Activated CD8-positive, alpha-beta memory T cell treated with anti-CD3 and anti-CD28 coated beads, Interleukin-2, amount 10 ng/mL, durations not matched to agents 7 days and 5 days (primary cell): ENCODE measurements around the gene YTHDC1. TPM values are rescaled to one million over a fixed set of nuclear protein-coding genes. Genes with fewer than 3 reads are reported as not detected.
A peak's percentile ranks its signal among the peaks of the same experiment; 100 is the strongest.

Experiments used
- ATAC-seq: fragments of 150-1000 bp; cut with Tn5 transposase; one replicate; pipeline ENCODE4 v1.10.0; 2021; ENCODE audit warnings: moderate library complexity
- CTCF ChIA-PET: fragments of 350-600 bp; sonication (Branson Sonifier 250); formaldehyde crosslinking; loops from one replicate; lab custom pipeline; 2021; ENCODE audit warnings: antibody characterized with exemption; lab: Charles Lee
- DNase-seq: peaks from one replicate; pipeline ENCODE4 v3.0.0-alpha.2; 2020
- H3K27ac Mint-ChIP-seq: one replicate; pipeline ENCODE4 v1.8.0; 2021; ENCODE audit warnings: mild to moderate bottlenecking, mixed read lengths
- H3K27me3 Mint-ChIP-seq: one replicate; pipeline ENCODE4 v1.8.0; 2021; ENCODE audit warnings: mixed read lengths
- H3K36me3 Mint-ChIP-seq: one replicate; pipeline ENCODE4 v1.8.0; 2021; ENCODE audit warnings: mild to moderate bottlenecking, mixed read lengths
- H3K4me1 Mint-ChIP-seq: one replicate; pipeline ENCODE4 v1.8.0; 2021; ENCODE audit warnings: mixed read lengths
- H3K4me3 Mint-ChIP-seq: one replicate; pipeline ENCODE4 v1.8.0; 2021; ENCODE audit warnings: mild to moderate bottlenecking, moderate library complexity, mixed read lengths
- H3K9me3 Mint-ChIP-seq: one replicate; pipeline ENCODE4 v1.8.0; 2022; ENCODE audit warnings: low read depth, mixed read lengths
- total RNA-seq, 2 experiments: library from RNA; stranded (reverse); gene quantifications; one replicate each; pipeline ENCODE4 v1.2.3, GENCODE V29; 2021

YTHDC1 gene
- total RNA-seq, 2 experiments from 2014 or later = 70.7 to 76.6 TPM

DNA sequence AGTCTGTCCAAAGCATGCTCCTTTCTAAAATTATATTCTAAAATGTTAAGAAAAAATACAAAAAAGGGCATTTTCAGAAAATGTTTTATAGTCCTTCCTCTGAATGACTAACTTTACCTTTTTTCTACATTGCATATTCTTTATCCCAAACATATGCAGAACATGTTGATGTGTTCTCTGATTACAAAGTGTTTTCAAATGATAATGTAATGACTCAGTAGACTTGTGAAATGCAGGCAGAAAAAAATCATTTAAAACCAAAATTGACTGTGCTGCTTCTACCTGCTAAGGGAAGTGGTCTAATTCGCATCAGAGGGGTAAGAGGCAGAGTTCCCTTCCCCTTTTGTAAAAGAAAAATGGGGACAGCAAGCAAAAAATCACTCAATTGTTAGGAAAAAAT is 22.7 kb upstream of the YTHDC1 start:
- H3K9me3 Mint-ChIP-seq = no peaks in the 10 kb centered on the region
- H3K36me3 Mint-ChIP-seq = no peaks in the 10 kb centered on the region
- no peaks in the 10 kb centered on the region for H3K27me3 Mint-ChIP-seq
- ATAC-seq (no peak), DNase-seq (no peak)
- no peak overlapping the region for H3K4me3 Mint-ChIP-seq
- CTCF ChIA-PET = no interaction called here
- peaks cover 28% of the 10 kb centered on the region for H3K4me1 Mint-ChIP-seq
- H3K27ac Mint-ChIP-seq = no peak overlapping the region

DNA sequence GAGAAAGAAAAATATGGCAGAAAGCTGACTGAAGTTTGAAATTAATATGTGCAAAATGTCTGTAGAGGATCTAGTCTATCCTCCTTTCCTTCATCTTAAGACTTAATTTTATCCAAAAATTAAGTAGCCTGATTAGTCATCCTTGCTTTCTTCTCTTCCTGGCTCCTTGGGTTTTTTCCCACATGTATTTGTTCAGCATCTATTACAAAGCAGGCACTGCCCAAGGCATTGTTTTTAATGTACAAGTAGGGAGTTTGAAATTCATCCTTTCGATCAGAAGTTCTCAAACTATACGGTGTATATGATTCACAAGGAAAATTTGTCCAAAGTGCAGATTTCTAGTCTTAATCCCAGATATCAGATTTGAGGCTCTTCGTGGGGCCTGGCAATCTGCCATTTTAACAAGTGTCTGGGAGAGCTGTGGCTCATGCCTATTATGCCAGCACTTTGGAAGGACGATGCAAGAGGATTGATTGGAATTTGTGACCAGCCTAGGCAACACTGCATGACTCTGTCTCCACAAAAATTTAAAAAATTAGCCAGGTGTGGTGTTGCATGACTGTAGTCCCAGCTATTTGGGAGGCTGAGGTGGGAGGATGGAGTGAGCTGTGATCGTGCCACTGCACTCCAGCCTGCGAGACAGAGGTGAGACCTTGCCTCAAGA is 19.4 kb upstream of the YTHDC1 start:
- Mint-ChIP-seq H3K4me3 (no peak overlapping the region), H3K4me1 (peaks cover 21% of the 10 kb centered on the region), H3K27me3 (peaks cover 3% of the 10 kb centered on the region), H3K9me3 (peaks cover 3% of the 10 kb centered on the region), H3K27ac (no peak overlapping the region), H3K36me3 (peaks cover 1% of the 10 kb centered on the region)
- CTCF ChIA-PET = no interaction called here
- ATAC-seq = no peak
- DNase-seq = no peak

DNA sequence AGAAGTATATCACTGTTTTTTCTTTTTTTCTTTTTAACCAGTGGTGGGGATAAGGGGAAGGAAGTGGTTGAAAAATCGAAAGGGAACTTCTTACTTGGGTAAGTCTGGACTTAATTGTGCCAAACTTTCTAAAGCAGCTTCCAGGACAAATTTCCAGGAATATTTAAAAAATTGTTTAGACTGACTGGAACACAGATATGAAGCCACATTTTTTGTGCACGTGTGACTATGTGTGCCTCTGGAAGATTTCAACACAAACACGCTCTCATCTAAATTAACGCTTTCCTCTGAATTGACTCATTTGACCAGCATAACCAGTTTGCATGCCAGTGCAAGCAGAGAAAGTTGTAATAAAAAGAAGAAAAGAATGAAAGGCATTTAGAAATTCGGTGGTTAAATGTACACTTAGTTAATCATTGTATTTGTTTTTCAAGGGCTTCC is 18.8 kb upstream of the YTHDC1 start:
- H3K4me3 Mint-ChIP-seq = no peak overlapping the region
- H3K9me3 Mint-ChIP-seq = peaks cover 3% of the 10 kb centered on the region
- H3K36me3 Mint-ChIP-seq = peaks cover 1% of the 10 kb centered on the region
- H3K27me3 Mint-ChIP-seq = peaks cover 3% of the 10 kb centered on the region
- H3K4me1 Mint-ChIP-seq = peaks cover 21% of the 10 kb centered on the region
- no peak for ATAC-seq
- H3K27ac Mint-ChIP-seq = no peak overlapping the region
- CTCF ChIA-PET = interaction anchor here (0.6 to 0.8 kb wide), 2 partner anchors 12 to 24 kb away, joined by 3 read pairs; no protein-coding TSS in a partner anchor
- DNase-seq = no peak

DNA sequence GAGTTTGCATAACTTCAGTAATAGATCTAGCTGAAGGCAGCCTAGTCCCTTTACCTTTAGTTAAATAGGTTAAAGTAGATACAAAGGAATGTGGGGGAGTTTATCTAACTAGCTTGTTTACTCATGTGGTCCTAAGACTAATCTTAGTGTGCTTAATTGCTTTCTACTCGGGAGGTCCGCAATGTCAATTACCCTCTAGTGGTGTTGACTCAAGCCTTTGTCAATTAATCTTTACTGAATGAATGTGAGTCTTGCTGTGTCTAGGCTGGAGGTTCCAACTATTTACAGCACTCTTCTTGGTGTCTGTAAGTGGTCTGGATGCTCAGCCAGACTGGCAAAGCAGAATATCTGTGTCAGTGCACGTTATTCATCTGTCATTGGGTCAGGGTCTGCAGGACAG is 17.9 kb upstream of the YTHDC1 start:
- Mint-ChIP-seq H3K9me3 (peaks cover 3% of the 10 kb centered on the region), H3K4me1 (peaks cover 12% of the 10 kb centered on the region), H3K27me3 (peaks cover 3% of the 10 kb centered on the region), H3K4me3 (no peak overlapping the region), H3K36me3 (peaks cover 1% of the 10 kb centered on the region), H3K27ac (no peak overlapping the region)
- ATAC-seq = no peak
- DNase-seq = no peak
- CTCF ChIA-PET = interaction anchor here (0.8 kb wide), 1 partner anchor 24 kb away, joined by 3 read pairs; no protein-coding TSS in a partner anchor

DNA sequence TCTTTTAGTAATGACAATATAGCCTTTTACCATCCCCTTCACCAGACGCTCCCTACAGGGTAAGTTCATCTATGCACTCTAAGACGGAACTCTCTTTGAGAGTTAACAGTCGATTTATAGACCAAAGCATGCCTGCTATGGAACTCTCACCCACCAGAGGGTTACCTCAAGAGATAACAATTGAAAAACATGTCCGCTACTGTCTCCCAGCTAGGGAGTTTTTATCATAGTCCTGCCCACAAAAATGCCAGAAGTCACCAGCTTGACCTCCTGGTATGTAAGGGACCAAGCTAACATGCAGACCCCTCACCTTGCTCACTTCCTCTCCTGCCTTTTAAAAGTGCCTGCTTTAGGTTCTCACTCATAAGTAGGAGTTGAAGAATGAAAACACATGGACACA is 16.7 kb upstream of the YTHDC1 start:
- ATAC-seq = no peak
- CTCF ChIA-PET = no interaction called here
- peaks cover 9% of the 10 kb centered on the region for H3K4me1 Mint-ChIP-seq
- H3K36me3 Mint-ChIP-seq = peaks cover 1% of the 10 kb centered on the region
- no peak overlapping the region for H3K27ac Mint-ChIP-seq
- H3K4me3 Mint-ChIP-seq = no peak overlapping the region
- peaks cover 3% of the 10 kb centered on the region for H3K27me3 Mint-ChIP-seq
- no peak for DNase-seq
- peaks cover 3% of the 10 kb centered on the region for H3K9me3 Mint-ChIP-seq

DNA sequence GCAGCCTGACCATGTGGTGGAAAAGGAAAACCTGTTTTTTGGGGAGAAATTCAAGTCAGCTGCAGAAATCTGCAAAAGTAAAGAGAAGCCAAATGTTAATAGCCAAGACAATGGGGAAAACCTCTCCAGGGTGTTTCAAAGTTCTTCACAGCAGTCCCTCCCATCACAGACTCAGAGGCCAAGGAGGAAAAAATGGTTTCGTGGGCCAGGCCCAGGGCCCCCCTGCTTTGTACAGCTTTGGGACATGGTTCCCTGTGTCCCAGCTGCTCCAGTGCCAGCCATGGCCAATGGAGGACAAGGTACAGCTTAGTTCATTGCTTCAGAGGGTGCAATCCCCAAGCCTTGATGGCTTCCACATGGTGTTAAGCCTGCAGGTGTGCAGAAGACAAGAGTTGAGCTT is 15.2 kb upstream of the YTHDC1 start:
- peaks cover 9% of the 10 kb centered on the region for H3K4me1 Mint-ChIP-seq
- H3K27ac Mint-ChIP-seq = no peak overlapping the region
- CTCF ChIA-PET = no interaction called here
- H3K27me3 Mint-ChIP-seq = peaks cover 3% of the 10 kb centered on the region
- ATAC-seq (no peak), DNase-seq (no peak)
- no peak overlapping the region for H3K4me3 Mint-ChIP-seq
- H3K36me3 Mint-ChIP-seq = peaks cover 2% of the 10 kb centered on the region
- peaks cover 3% of the 10 kb centered on the region for H3K9me3 Mint-ChIP-seq

DNA sequence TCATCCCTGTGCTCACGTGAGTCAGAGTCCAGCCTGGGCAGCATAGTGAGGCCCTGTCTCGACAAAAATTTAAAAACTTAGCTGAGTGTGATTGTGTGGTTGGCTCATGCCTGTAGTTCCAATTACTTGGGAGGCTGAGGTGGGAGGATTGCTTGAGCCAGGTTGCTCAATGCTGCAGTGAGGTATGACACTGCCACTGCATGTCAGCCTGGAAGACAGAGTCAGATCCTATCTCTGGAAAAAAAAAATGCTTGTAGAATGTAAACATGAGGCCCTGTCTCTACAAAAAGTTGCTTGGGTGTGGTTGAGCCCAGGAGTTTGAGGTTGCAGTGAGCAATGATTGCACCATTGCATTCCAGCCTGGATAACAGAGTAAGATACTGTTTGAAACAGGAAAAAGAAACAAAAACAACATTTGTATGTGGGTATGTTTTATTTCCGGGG is 11.3 kb upstream of the YTHDC1 start:
- ATAC-seq = no peak

DNA sequence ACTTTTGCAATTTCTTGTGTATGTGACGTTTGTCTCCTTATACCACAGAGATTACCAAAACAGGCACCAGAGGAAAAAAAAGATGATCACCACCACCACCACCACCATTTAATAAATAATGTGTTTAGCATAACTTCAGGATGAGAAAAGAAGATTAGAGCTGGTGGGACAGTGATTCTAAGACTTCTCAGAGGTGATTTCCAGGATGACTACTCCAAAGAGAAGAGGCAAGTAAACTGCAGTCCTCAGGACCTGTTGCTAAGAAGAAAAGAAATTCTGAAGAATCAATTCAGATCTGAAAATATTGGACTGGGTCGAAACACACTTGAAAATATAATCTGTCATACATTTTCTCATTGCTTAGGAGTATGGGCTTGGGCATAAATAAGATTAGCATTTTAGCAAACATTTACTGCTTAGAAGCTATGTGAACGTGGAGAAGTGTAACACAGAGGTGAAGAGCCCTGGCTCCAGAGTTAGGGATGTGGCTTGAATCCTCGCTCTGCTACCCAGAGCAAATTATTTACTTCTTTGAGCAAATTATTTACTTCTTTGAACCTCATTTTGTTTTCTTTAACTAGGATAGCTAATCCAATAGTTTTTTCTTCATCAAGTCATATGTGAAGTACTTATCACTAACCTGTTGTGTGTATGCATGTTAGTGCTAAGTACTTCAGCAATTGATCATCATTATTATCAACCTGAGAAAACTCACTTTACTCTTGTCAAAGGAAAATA is 10.5 kb upstream of the YTHDC1 start:
- peaks cover 8% of the 10 kb centered on the region for H3K27me3 Mint-ChIP-seq
- H3K27ac Mint-ChIP-seq = no peak overlapping the region
- no peak for ATAC-seq
- peaks cover 5% of the 10 kb centered on the region for H3K9me3 Mint-ChIP-seq
- no peak for DNase-seq
- CTCF ChIA-PET = interaction anchor here (1.6 kb wide), 1 partner anchor 16 kb away, joined by 9 read pairs; no protein-coding TSS in a partner anchor
- peaks cover 11% of the 10 kb centered on the region for H3K4me1 Mint-ChIP-seq
- H3K4me3 Mint-ChIP-seq = no peak overlapping the region
- H3K36me3 Mint-ChIP-seq = peaks cover 2% of the 10 kb centered on the region

More for the DNA sequence above, 11.3 kb upstream of the YTHDC1 start:
- DNase-seq = no peak
- Mint-ChIP-seq H3K27ac (no peak overlapping the region), H3K36me3 (peaks cover 2% of the 10 kb centered on the region), H3K27me3 (peaks cover 5% of the 10 kb centered on the region), H3K4me3 (no peak overlapping the region), H3K4me1 (peaks cover 11% of the 10 kb centered on the region), H3K9me3 (peaks cover 5% of the 10 kb centered on the region)
- CTCF ChIA-PET = interaction anchor here (1.0 to 1.6 kb wide), 2 partner anchors 13 to 15 kb away, joined by 3 to 9 read pairs; no protein-coding TSS in a partner anchor

DNA sequence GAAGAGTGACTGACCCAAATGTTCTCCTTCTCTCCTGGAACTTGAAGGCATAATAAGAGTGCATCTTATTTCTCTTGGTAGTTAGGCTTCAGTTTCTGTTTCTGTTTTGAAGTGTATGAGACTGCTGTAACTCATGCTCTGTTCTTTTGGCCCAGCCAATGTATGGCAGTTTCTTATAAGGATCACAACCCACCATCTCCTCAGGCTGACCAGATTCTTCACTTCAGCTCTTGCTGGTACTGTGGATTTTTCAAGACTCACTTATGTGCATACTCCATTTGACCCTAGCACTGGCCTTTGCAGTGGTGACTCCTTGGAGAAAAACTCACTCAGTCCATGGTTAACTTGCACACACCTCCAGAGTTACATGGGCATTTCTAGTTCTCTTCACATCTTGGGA is 9.6 kb upstream of the YTHDC1 start:
- peaks cover 2% of the 10 kb centered on the region for H3K9me3 Mint-ChIP-seq
- CTCF ChIA-PET = no interaction called here
- H3K36me3 Mint-ChIP-seq = peaks cover 2% of the 10 kb centered on the region
- H3K27ac Mint-ChIP-seq = peak overlapping the region; percentile 20
- ATAC-seq (peak; percentile 87), DNase-seq (no peak)
- H3K4me1 Mint-ChIP-seq = peaks cover 11% of the 10 kb centered on the region
- H3K4me3 Mint-ChIP-seq = no peak overlapping the region
- peaks cover 7% of the 10 kb centered on the region for H3K27me3 Mint-ChIP-seq

DNA sequence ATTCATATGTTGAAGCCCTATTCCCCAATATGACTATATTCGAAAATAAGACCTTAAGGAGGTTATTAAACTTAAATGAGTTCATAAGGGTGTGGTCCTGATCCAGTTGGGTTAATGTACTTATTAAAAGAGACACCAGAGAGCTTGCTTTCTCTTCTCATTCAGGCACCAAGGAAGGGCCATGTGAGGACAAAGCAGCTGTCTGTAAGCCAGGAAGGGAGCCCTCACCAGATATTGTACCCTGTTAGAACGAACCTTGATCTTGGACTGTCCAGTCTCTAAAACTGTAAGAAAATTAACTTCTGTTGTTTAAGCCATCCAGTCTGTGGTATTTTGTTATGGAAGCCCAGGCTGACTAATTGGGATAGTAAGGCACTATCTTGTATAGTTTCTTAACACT is 9.1 kb upstream of the YTHDC1 start:
- CTCF ChIA-PET = interaction anchor here (1.2 kb wide), 1 partner anchor 17 kb away, joined by 3 read pairs; no protein-coding TSS in a partner anchor
- DNase-seq (no peak), ATAC-seq (no peak)
- H3K27ac Mint-ChIP-seq = peak overlapping the region; percentile 20
- peaks cover 7% of the 10 kb centered on the region for H3K27me3 Mint-ChIP-seq
- H3K4me3 Mint-ChIP-seq = no peak overlapping the region
- H3K9me3 Mint-ChIP-seq = peaks cover 2% of the 10 kb centered on the region
- peaks cover 11% of the 10 kb centered on the region for H3K4me1 Mint-ChIP-seq
- H3K36me3 Mint-ChIP-seq = peaks cover 2% of the 10 kb centered on the region

DNA sequence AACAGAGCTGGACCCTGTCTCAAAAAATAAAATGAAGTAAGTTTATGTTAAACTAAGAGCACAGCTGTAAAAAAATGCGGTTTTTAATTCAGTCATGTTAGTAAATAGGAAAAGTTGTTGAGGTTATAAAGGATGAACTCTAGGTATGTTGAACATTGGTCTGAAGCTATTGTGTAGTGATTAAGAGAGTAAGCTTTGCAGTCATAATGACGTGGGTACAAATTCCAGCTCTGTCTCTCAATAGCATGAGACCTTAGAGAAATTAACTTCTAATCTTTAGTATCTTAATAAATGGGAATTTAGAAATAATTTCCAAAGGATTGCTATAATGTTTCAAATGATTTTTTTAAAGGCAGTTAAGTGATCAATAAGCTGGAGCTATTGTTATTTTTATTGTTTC is 2.9 kb upstream of the YTHDC1 start:
- peaks cover 10% of the 10 kb centered on the region for H3K4me1 Mint-ChIP-seq
- H3K4me3 Mint-ChIP-seq = no peak overlapping the region
- DNase-seq (no peak), ATAC-seq (no peak)
- CTCF ChIA-PET = no interaction called here
- H3K27me3 Mint-ChIP-seq = peaks cover 7% of the 10 kb centered on the region
- peaks cover 3% of the 10 kb centered on the region for H3K36me3 Mint-ChIP-seq
- no peak overlapping the region for H3K27ac Mint-ChIP-seq
- no peaks in the 10 kb centered on the region for H3K9me3 Mint-ChIP-seq

DNA sequence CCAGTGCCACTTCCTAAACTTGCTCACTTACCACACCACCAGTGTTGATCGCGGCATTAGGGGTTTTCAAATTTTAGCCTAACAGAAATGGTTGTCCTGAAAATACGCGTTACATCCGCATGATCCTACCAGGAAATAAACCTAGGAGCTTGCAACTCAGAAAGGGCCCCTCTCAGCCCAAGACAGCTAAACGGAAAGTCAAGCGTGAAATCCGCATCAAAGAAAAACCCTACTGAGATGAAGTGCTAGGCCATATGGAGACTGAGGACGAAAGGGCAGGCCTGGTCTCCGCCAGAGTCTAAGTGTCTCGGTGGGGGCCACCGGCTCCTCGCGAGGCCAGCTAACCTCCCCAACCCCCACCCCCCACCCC is 626 bp downstream of the YTHDC1 start:
- Mint-ChIP-seq H3K36me3 (peaks cover 16% of the 10 kb centered on the region), H3K27me3 (no peaks in the 10 kb centered on the region), H3K4me3 (peak overlapping the region; percentile 87), H3K4me1 (peaks cover 35% of the 10 kb centered on the region), H3K9me3 (no peaks in the 10 kb centered on the region), H3K27ac (peak overlapping the region; percentile 98)
- CTCF ChIA-PET = interaction anchor here (0.6 kb wide), 1 partner anchor 26 kb away, joined by 3 read pairs; no protein-coding TSS in a partner anchor
- ATAC-seq = peak; percentile 10
- DNase-seq = no peak

DNA sequence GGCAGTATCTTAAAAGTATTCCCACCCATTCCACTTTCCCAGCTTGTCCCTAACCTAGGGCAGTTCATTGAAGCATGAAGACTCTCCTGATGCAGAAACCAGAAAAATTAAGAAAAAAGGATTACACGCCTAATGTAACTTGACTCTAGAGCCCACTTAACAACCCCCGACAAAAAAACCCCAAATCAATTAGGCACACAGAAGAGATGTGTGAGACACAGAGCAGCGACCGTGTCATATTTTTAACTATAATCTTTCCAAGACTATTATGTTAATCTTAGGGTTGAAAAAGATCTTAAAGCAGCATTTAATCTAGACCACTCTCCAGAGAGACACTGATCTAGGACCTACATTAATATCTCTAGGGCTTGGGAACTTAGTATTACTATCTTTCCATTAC is 1.3 kb downstream of the YTHDC1 start:
- Mint-ChIP-seq H3K27me3 (no peaks in the 10 kb centered on the region), H3K36me3 (peaks cover 17% of the 10 kb centered on the region), H3K9me3 (no peaks in the 10 kb centered on the region), H3K4me1 (peaks cover 41% of the 10 kb centered on the region), H3K4me3 (peak overlapping the region; percentile 87), H3K27ac (peak overlapping the region; percentile 98)
- CTCF ChIA-PET = interaction anchor here (0.6 kb wide), 1 partner anchor 26 kb away, joined by 3 read pairs; no protein-coding TSS in a partner anchor
- DNase-seq = no peak
- ATAC-seq = no peak
